Ovary (tissue), 9 donors: Measurements from ENCODE around the gene PRPF40B. TPM values are rescaled to one million over a fixed set of nuclear protein-coding genes. Genes with fewer than 3 reads are reported as not detected.

Experiments used
- DNase-seq, 5 donors: peaks; one replicate each; pipeline ENCODE4 v3.0.0-alpha.2; 2019 to 2020
- H3K27ac ChIP-seq, 2 donors: fragments of 200-600 bp; one replicate each; pipeline versions ENCODE4 v1.5.1 to v1.8.0; 2019 to 2022
- H3K27me3 ChIP-seq: fragments of 200-600 bp; one replicate; pipeline ENCODE4 v1.8.0; 2022
- H3K36me3 ChIP-seq: fragments of 200-600 bp; sonication (generic); one replicate; pipeline ENCODE4 v1.5.1; 2019
- H3K4me1 ChIP-seq: one replicate; pipeline ENCODE4 v1.8.1; 2013; ENCODE audit warnings: mild to moderate bottlenecking, moderate library complexity; ENCODE audit not compliant: insufficient read depth
- H3K4me3 ChIP-seq: fragments of 200-600 bp; sonication (generic); one replicate; pipeline ENCODE4 v1.5.1; 2017
- H3K9me3 ChIP-seq, 2 donors: fragments of 200-600 bp in 1 of 2; sonication (generic) in 1 of 2; one replicate each; pipeline versions ENCODE4 v1.5.1 to v1.8.1; 2013 to 2019; ENCODE audit warnings: mild to moderate bottlenecking in 1 of 2, moderate library complexity in 1 of 2
- CTCF ChIP-seq, 3 donors: fragments of 450-650 bp in 2 of 3; fragments of 200-600 bp in 1 of 3; IDR thresholded peaks; one replicate each; pipeline versions ENCODE4 v1.5.1 to v1.8.0; 2016 to 2022; ENCODE audit warnings: antibody characterized with exemption in 3 of 3, mild to moderate bottlenecking in 1 of 3
- EP300 ChIP-seq: sonication (generic); formaldehyde crosslinking; IDR thresholded peaks from one replicate; pipeline ENCODE4 v1.6.1; 2017; ENCODE audit warnings: antibody characterized with exemption
- POLR2A ChIP-seq: fragments of 450-650 bp; IDR thresholded peaks from one replicate; pipeline ENCODE4 v1.6.1; 2017; ENCODE audit warnings: antibody characterized with exemption, mild to moderate bottlenecking, moderate library complexity
- WGBS, 3 donors: extraction: QIAGEN DNeasy Blood & Tissue Kit in 1 of 3; methylation state at CpG; one replicate each; pipeline versions ENCODE4 v1.1.5 to v1.1.7; 2013 to 2017; 5-methylcytosine and 5-hydroxymethylcytosine counted together
- intact Hi-C, 4 donors: fragments of 100-400 bp; cut with DNase I; formaldehyde crosslinking; loops; one replicate each; pipeline versions ENCODE4 v1.11.0 to v1.15.1; 2022 to 2023
- polyA plus RNA-seq, 2 donors: library from polyadenylated mRNA; stranded (reverse); fragments of 200-250 nt in 1 of 2; fragments of 350-450 nt in 1 of 2; fragmentation: Illumina TruSeq in 1 of 2; extraction: RNeasy Lipid Tissue Mini Kit (QIAGEN cat#74804) in 1 of 2; gene quantifications; one replicate each; pipeline ENCODE4 v1.2.3, GENCODE V29; 2013 to 2014
- total RNA-seq, 7 donors: library from RNA; depleted of rRNA in 2 of 7; stranded (reverse); fragments of >200 nt in 2 of 7; fragmentation: NEBNext Ultra II Directional in 3 of 7; extraction: Animal tissue kit (Norgen Biotek cat#: 25700) in 3 of 7; gene quantifications; one replicate each; pipeline versions ENCODE4 v1.1.0 to v1.2.4, GENCODE V29; 2016 to 2023
- donor health status: DM: no; HTN: no; CAD: no; lungs with moderate emphysema.
- donor health status: DM: no; HTN: no; CAD: no.
- donor health status: Bipolar disorder and iron deficiency.
- donor health status: DM: yes; HTN: yes; CAD: no.
- donor health status: DM: no; HTN: no; CAD: no.
- donor health status: DM: yes; HTN: yes; CAD: no.

PRPF40B gene
- total and polyA plus RNA-seq, 9 donors, result 13.4 to 72.6 (median 33.8) TPM

- no peaks in the 10 kb centered on the region for H3K27me3 ChIP-seq
- no peak for DNase-seq
- H3K4me1 ChIP-seq, result no peaks in the 10 kb centered on the region
- TF ChIP-seq POLR2A (no peak), EP300 (no peak), CTCF (IDR thresholded peaks at IDR 0.05) (no peak)
- H3K4me3 ChIP-seq, result no peak overlapping the region
- H3K36me3 ChIP-seq, result no peaks in the 10 kb centered on the region
- H3K9me3 ChIP-seq, result no peaks in the 10 kb centered on the region
- no peak overlapping the region for H3K27ac ChIP-seq
- intact Hi-C loops, result no loop called here
- 77 to 84% (median 79%) methylated on average over 4 of the region's 4 CpGs for WGBS, 3 donors
Measured at GRCh38 chr12:49588721-49589516, 34.4 kb upstream of the PRPF40B start.

- TF ChIP-seq EP300 (no peak), POLR2A (no peak), CTCF (IDR thresholded peaks at IDR 0.05) (no peak)
- no peak overlapping the region for H3K27ac ChIP-seq
- no peaks in the 10 kb centered on the region for H3K27me3 ChIP-seq
- no peak overlapping the region for H3K4me3 ChIP-seq
- DNase-seq, result no peak
- WGBS, 3 donors, result 73 to 81% (median 77%) methylated on average over 10 of the region's 10 CpGs
- H3K4me1 ChIP-seq, result no peaks in the 10 kb centered on the region
- intact Hi-C loops, result no loop called here
- no peaks in the 10 kb centered on the region for H3K36me3 ChIP-seq
- H3K9me3 ChIP-seq, result no peaks in the 10 kb centered on the region
Measured at GRCh38 chr12:49598527-49598926, 24.8 kb upstream of the PRPF40B start.

GRCh38 chr12:49599961-49600360, 23.4 kb upstream of the PRPF40B start:
- no peaks in the 10 kb centered on the region for H3K27me3 ChIP-seq
- intact Hi-C loops, result no loop called here
- no peak for DNase-seq

GRCh38 chr12:49603721-49604120, 19.6 kb upstream of the PRPF40B start:
- DNase-seq, result no peak
- no peak for TF ChIP-seq POLR2A
- TF ChIP-seq EP300, result no peak
- no peak for TF ChIP-seq CTCF (IDR thresholded peaks at IDR 0.05)
- Histone ChIP-seq H3K27ac (no peak overlapping the region), H3K4me3 (no peak overlapping the region), H3K4me1 (no peaks in the 10 kb centered on the region), H3K27me3 (no peaks in the 10 kb centered on the region), H3K9me3 (no peaks in the 10 kb centered on the region), H3K36me3 (no peaks in the 10 kb centered on the region)
- 79 to 90% (median 84%) methylated on average over 1 of the region's 1 CpG for WGBS, 3 donors
- intact Hi-C loops, result no loop called here

More at GRCh38 chr12:49599961-49600360, 23.4 kb upstream of the PRPF40B start:
- H3K4me3 ChIP-seq, result no peak overlapping the region
- 80 to 89% (median 86%) methylated on average over 8 of the region's 8 CpGs for WGBS, 3 donors
- no peaks in the 10 kb centered on the region for H3K4me1 ChIP-seq
- no peaks in the 10 kb centered on the region for H3K36me3 ChIP-seq
- no peak overlapping the region for H3K27ac ChIP-seq
- TF ChIP-seq CTCF (IDR thresholded peaks at IDR 0.05) (no peak), EP300 (no peak), POLR2A (no peak)
- no peaks in the 10 kb centered on the region for H3K9me3 ChIP-seq
